Endodermal cell (in vitro differentiated cells): Measurements from ENCODE around the gene MYH4. TPM values are rescaled to one million over a fixed set of nuclear protein-coding genes. Genes with fewer than 3 reads are reported as not detected.

Source experiments
- DNase-seq: peaks from one replicate; pipeline ENCODE4 v3.0.0-alpha.2; 2017
- H3K27ac ChIP-seq: 2 replicates; pipeline ENCODE4 v1.5.1; 2013; ENCODE audit warnings: mild to moderate bottlenecking, low read depth, low read length, moderate library complexity
- H3K27me3 ChIP-seq: 2 replicates; pipeline ENCODE4 v1.6.1; 2013; ENCODE audit warnings: mild to moderate bottlenecking, low read length, moderate library complexity; ENCODE audit not compliant: insufficient read depth, control insufficient read depth, poor library complexity, severe bottlenecking
- H3K36me3 ChIP-seq: 2 replicates; pipeline ENCODE4 v1.7.0; 2013; ENCODE audit warnings: mild to moderate bottlenecking, low read length, moderate library complexity; ENCODE audit not compliant: control insufficient read depth, insufficient read depth
- H3K4me1 ChIP-seq: one replicate; pipeline ENCODE4 v1.7.0; 2013; ENCODE audit warnings: low read length; ENCODE audit not compliant: control insufficient read depth, insufficient read depth
- H3K4me3 ChIP-seq: 2 replicates; pipeline ENCODE4 v1.5.1; 2013; ENCODE audit warnings: mild to moderate bottlenecking, low read length, moderate library complexity
- H3K9ac ChIP-seq: 2 replicates; pipeline ENCODE4 v1.6.1; 2013; ENCODE audit warnings: mild to moderate bottlenecking, low read length, moderate library complexity; ENCODE audit not compliant: poor library complexity, severe bottlenecking; ENCODE audit errors: extremely low read depth
- H3K9me3 ChIP-seq: 2 replicates; pipeline ENCODE4 v1.6.1; 2013; ENCODE audit warnings: mild to moderate bottlenecking, low read length, moderate library complexity; ENCODE audit not compliant: control insufficient read depth
- H3K27ac Mint-ChIP-seq: 2 replicates; pipeline ENCODE4 v1.8.0; 2020; ENCODE audit warnings: mixed read lengths
- H3K27me3 Mint-ChIP-seq: 2 replicates; pipeline ENCODE4 v1.8.0; 2021; ENCODE audit warnings: mild to moderate bottlenecking, mixed read lengths; ENCODE audit not compliant: insufficient read depth
- H3K36me3 Mint-ChIP-seq: 2 replicates; pipeline ENCODE4 v1.8.0; 2020; ENCODE audit warnings: low read depth, mixed read lengths
- H3K4me1 Mint-ChIP-seq: 2 replicates; pipeline ENCODE4 v1.8.0; 2020; ENCODE audit warnings: mixed read lengths
- H3K4me3 Mint-ChIP-seq: 2 replicates; pipeline ENCODE4 v1.8.0; 2020; ENCODE audit warnings: mild to moderate bottlenecking, moderate library complexity, mixed read lengths
- H3K9me3 Mint-ChIP-seq: 2 replicates; pipeline ENCODE4 v1.8.0; 2020; ENCODE audit warnings: mild to moderate bottlenecking, mixed read lengths
- CTCF ChIP-seq: fragments of 200-600 bp; sonication (generic); conservative IDR thresholded peaks from 2 replicates; pipeline ENCODE4 v1.5.0; 2021; ENCODE audit warnings: antibody characterized with exemption, mild to moderate bottlenecking
- WGBS, 2 experiments: methylation state at CpG; one replicate each; pipeline versions ENCODE4 v1.1.5 to v1.1.7; 2013; ENCODE audit warnings: missing lambda C conversion rate in 2 of 2, mixed read lengths in 1 of 2; ENCODE audit not compliant: insufficient coverage in 1 of 2, insufficient read length in 1 of 2; 5-methylcytosine and 5-hydroxymethylcytosine counted together
- total RNA-seq, 2 donors: library from RNA; stranded (reverse); fragmentation: NEBNext Ultra II Directional in 1 of 2; extraction: Animal tissue kit (Norgen Biotek cat#: 25700) in 1 of 2; gene quantifications; 2 replicates in 1 of 2; 3 replicates in 1 of 2; pipeline ENCODE4 v1.2.1, GENCODE V29; 2021

Gene MYH4
- total RNA-seq, 2 donors from 2014 or later: not detected

GRCh38 chr17:10499950-10500349, 30.6 kb upstream of the MYH4 start:
- no peaks in the 10 kb centered on the region for H3K4me1 Mint-ChIP-seq
- 100% methylated on average over 2 to 3 of the region's 3 CpGs for WGBS, 2 experiments
- H3K27ac Mint-ChIP-seq: no peak overlapping the region

GRCh38 chr17:10492004-10492403, 22.6 kb upstream of the MYH4 start:
- no peak overlapping the region for H3K27ac ChIP-seq
- 93 to 100% methylated on average over 2 of the region's 2 CpGs for WGBS, 2 experiments
- H3K9me3 ChIP-seq: peaks cover 18% of the 10 kb centered on the region
- H3K36me3 ChIP-seq: no peaks in the 10 kb centered on the region
- H3K4me3 ChIP-seq: no peak overlapping the region
- no peak for TF ChIP-seq CTCF
- Mint-ChIP-seq H3K27ac (no peak overlapping the region), H3K9me3 (peaks cover 21% of the 10 kb centered on the region), H3K36me3 (no peaks in the 10 kb centered on the region), H3K4me3 (no peak overlapping the region), H3K4me1 (no peaks in the 10 kb centered on the region), H3K27me3 (no peaks in the 10 kb centered on the region)
- no peak for DNase-seq
- H3K27me3 ChIP-seq: no peaks in the 10 kb centered on the region
- no peak overlapping the region for H3K9ac ChIP-seq
- H3K4me1 ChIP-seq: no peaks in the 10 kb centered on the region

More at GRCh38 chr17:10499950-10500349, 30.6 kb upstream of the MYH4 start:
- no peak for TF ChIP-seq CTCF
- H3K36me3 ChIP-seq: no peaks in the 10 kb centered on the region
- H3K27me3 ChIP-seq: no peaks in the 10 kb centered on the region
- DNase-seq: no peak
- Mint-ChIP-seq H3K36me3 (no peaks in the 10 kb centered on the region), H3K27me3 (no peaks in the 10 kb centered on the region), H3K9me3 (no peaks in the 10 kb centered on the region), H3K4me3 (no peak overlapping the region)
- no peaks in the 10 kb centered on the region for H3K9me3 ChIP-seq
- H3K4me3 ChIP-seq: no peak overlapping the region
- no peaks in the 10 kb centered on the region for H3K4me1 ChIP-seq
- no peak overlapping the region for H3K9ac ChIP-seq
- no peak overlapping the region for H3K27ac ChIP-seq

- peaks cover 57% of the 10 kb centered on the region for H3K9me3 Mint-ChIP-seq
Measured at GRCh38 chr17:10482252-10482651, 12.9 kb upstream of the MYH4 start.

More at GRCh38 chr17:10482252-10482651, 12.9 kb upstream of the MYH4 start:
- peaks cover 39% of the 10 kb centered on the region for H3K9me3 ChIP-seq
- WGBS, 2 experiments: 91% methylated on average over 1 of the region's 1 CpG; no CpG with 5 or more reads in 1 of the 2 experiments
- H3K27ac ChIP-seq: no peak overlapping the region
- DNase-seq: no peak
- Mint-ChIP-seq H3K4me3 (no peak overlapping the region), H3K27me3 (peaks cover 3% of the 10 kb centered on the region), H3K4me1 (no peaks in the 10 kb centered on the region), H3K27ac (no peak overlapping the region), H3K36me3 (peaks cover 4% of the 10 kb centered on the region)
- no peaks in the 10 kb centered on the region for H3K36me3 ChIP-seq
- TF ChIP-seq CTCF: no peak
- no peak overlapping the region for H3K4me3 ChIP-seq
- H3K4me1 ChIP-seq: no peaks in the 10 kb centered on the region
- no peak overlapping the region for H3K9ac ChIP-seq
- no peaks in the 10 kb centered on the region for H3K27me3 ChIP-seq
